K562 (cell line): Measurements from ENCODE around the gene CCP110. TPM values are rescaled to one million over a fixed set of nuclear protein-coding genes. Genes with fewer than 3 reads are reported as not detected.
A peak's percentile ranks its signal among the peaks of the same experiment; 100 is the strongest.

Source experiments
- ATAC-seq: fragments of 200-7000 bp; cut with Tn5 transposase; 3 replicates; pipeline ENCODE4 v1.9.1; 2020; ENCODE audit warnings: moderate library complexity
- BruUV-seq: library from RNA; stranded (reverse); fragments of 400-500 nt; replicated peaks from 2 replicates; lab custom pipeline; 2021; lab: Mats Ljungman, UMichigan
- CTCF ChIA-PET: fragments of 300-600 bp; formaldehyde crosslinking; extraction: SDS; loops from one replicate; lab custom pipeline; 2021; ENCODE audit warnings: low intra/inter-chr PET ratio; lab: Yijun Ruan, JAX
- POLR2A ChIA-PET: fragments of 300-600, 350-650 bp; sonication (Branson Sonifier 250); formaldehyde crosslinking; extraction: SDS; loops from one replicate; lab custom pipeline; 2021; ENCODE audit warnings: antibody characterized with exemption, inconsistent platforms; lab: Yijun Ruan, JAX
- DNase-seq, 4 experiments: peaks; one replicate each; pipeline versions ENCODE4 v3.0.0 to v3.0.0-alpha.2; 2011 to 2018; ENCODE audit warnings: low spot score in 3 of 4, mixed read lengths in 3 of 4; ENCODE audit errors: extremely low read depth in 1 of 4
- FAIRE-seq: peaks from 2 replicates; lab custom pipeline; 2011; peaks lifted over from hg19 to GRCh38; lab: Jason Lieb, UNC
- H2AFZ ChIP-seq: 2 replicates; pipeline ENCODE4 v1.6.0; 2011; ENCODE audit warnings: low read depth, low read length, control low read depth, inconsistent platforms
- H3K27ac ChIP-seq: fragments of 200-600 bp; 3 replicates; pipeline ENCODE4 v1.8.0; 2011; ENCODE audit warnings: low read depth, mild to moderate bottlenecking, control low read depth, inconsistent platforms, low read length, moderate library complexity, mixed read lengths; ENCODE audit errors: extremely low read depth
- H3K27me3 ChIP-seq, 2 experiments: fragments of 300-600 bp in 1 of 2; 2 replicates in 1 of 2; 3 replicates in 1 of 2; pipeline versions ENCODE4 v1.6.0 to v1.8.0; 2011; ENCODE audit warnings: inconsistent platforms in 2 of 2, low read length in 2 of 2, mild to moderate bottlenecking in 1 of 2, mixed read lengths in 1 of 2, moderate library complexity in 1 of 2; ENCODE audit not compliant: control insufficient read depth in 2 of 2, insufficient read depth in 2 of 2
- H3K36me3 ChIP-seq: fragments of 300-600 bp; 3 replicates; pipeline ENCODE4 v1.8.0; 2011; ENCODE audit warnings: mild to moderate bottlenecking, low read length, inconsistent platforms; ENCODE audit not compliant: control insufficient read depth, insufficient read depth
- H3K4me1 ChIP-seq, 2 experiments: fragments of 200-600 bp in 1 of 2; replicated peaks in 1 of 2; 2 replicates in 1 of 2; 3 replicates in 1 of 2; pipeline versions ENCODE4 v1.5.1 to v1.8.0; 2011; ENCODE audit warnings: inconsistent platforms in 2 of 2, low read length in 2 of 2, mild to moderate bottlenecking in 1 of 2, mixed read lengths in 1 of 2, moderate library complexity in 1 of 2; ENCODE audit not compliant: control insufficient read depth in 2 of 2, insufficient read depth in 2 of 2
- H3K4me2 ChIP-seq: 2 replicates; pipeline ENCODE4 v1.6.1; 2011; ENCODE audit warnings: low read length, control low read depth, inconsistent platforms, mixed read lengths; ENCODE audit not compliant: insufficient read depth
- H3K4me3 ChIP-seq: fragments of 200-600 bp; sonication (generic), shearing (Covaris generic); 2 replicates; pipeline ENCODE4 v1.5.1; 2016; ENCODE audit warnings: control low read depth, inconsistent platforms
- H3K79me2 ChIP-seq: fragments of 200-600 bp; 3 replicates; pipeline ENCODE4 v1.8.0; 2011; ENCODE audit warnings: low read length, inconsistent platforms; ENCODE audit not compliant: control insufficient read depth, insufficient read depth
- H3K9ac ChIP-seq, 2 experiments: 2 replicates each; pipeline versions ENCODE4 v1.6.0 to v1.6.1; 2011; ENCODE audit warnings: low read depth in 2 of 2, low read length in 2 of 2, control low read depth in 1 of 2, inconsistent platforms in 1 of 2, mild to moderate bottlenecking in 1 of 2, mixed read lengths in 1 of 2; ENCODE audit not compliant: insufficient read depth in 1 of 2
- H3K9me1 ChIP-seq: one replicate; pipeline ENCODE4 v1.6.0; 2011; ENCODE audit warnings: inconsistent platforms, mild to moderate bottlenecking, low read length, moderate library complexity; ENCODE audit not compliant: control insufficient read depth, insufficient read depth
- H3K9me3 ChIP-seq: replicated peaks from 2 replicates; pipeline ENCODE4 v1.5.1; 2011; ENCODE audit warnings: low read depth, low read length, inconsistent platforms; ENCODE audit not compliant: control insufficient read depth, insufficient read depth
- H4K20me1 ChIP-seq: replicated peaks from 2 replicates; pipeline ENCODE4 v1.6.1; 2011; ENCODE audit warnings: low read length, inconsistent platforms, mixed read lengths; ENCODE audit not compliant: control insufficient read depth, insufficient read depth
- CEBPB ChIP-seq: fragments of 450-650 bp; IDR thresholded peaks from 2 replicates; pipeline ENCODE4 v1.6.1; 2016; ENCODE audit warnings: missing genetic modification characterization, missing compliant biosample characterization
- RB1 ChIP-seq: fragments of 450-650 bp; IDR thresholded peaks from 2 replicates; pipeline ENCODE4 v1.6.1; 2017; ENCODE audit warnings: low read depth, mild to moderate bottlenecking
- RCOR1 ChIP-seq, 2 experiments: IDR thresholded peaks; 2 replicates each; pipeline ENCODE4 v1.6.1; 2012; ENCODE audit warnings: low read depth in 2 of 2, low read length in 2 of 2, borderline replicate concordance in 1 of 2, improper control_type of control experiment in 1 of 2
- ZNF184 ChIP-seq: sonication (generic); formaldehyde crosslinking; IDR thresholded peaks from 2 replicates; pipeline ENCODE4 v1.5.0; 2020; ENCODE audit warnings: missing genetic modification reagents
- ZNF639 ChIP-seq, 2 experiments: fragments of 200-800 bp in 1 of 2; sonication (Bioruptor generic) in 1 of 2; sonication (generic) in 1 of 2; formaldehyde crosslinking in 1 of 2; IDR thresholded peaks in 1 of 2; conservative IDR thresholded peaks in 1 of 2; 2 replicates each; pipeline versions ENCODE4 v1.5.0 to v1.6.1; 2016 to 2020; ENCODE audit warnings: missing compliant biosample characterization in 1 of 2, missing genetic modification characterization in 1 of 2, missing genetic modification reagents in 1 of 2
- ZNF668 ChIP-seq: fragments of 250-450 bp; sonication (Bioruptor Pico); IDR thresholded peaks from 2 replicates; pipeline ENCODE4 v1.8.0; 2022; ENCODE audit warnings: mild to moderate bottlenecking, inconsistent platforms
- in situ Hi-C: fragments of 300-500 bp; cut with MboI; formaldehyde crosslinking; loops from 4 replicates; pipeline ENCODE4 v1.15.0; 2018; ENCODE audit warnings: inconsistent platforms, mixed read lengths
- intact Hi-C: fragments of 100-400 bp; cut with micrococcal nuclease; formaldehyde crosslinking; loops from 2 replicates; pipeline ENCODE4 v1.14.2; 2022
- polyA plus RNA-seq, 8 experiments: library from polyadenylated mRNA; depleted of rRNA in 4 of 8; stranded (reverse) in 5 of 8; unstranded in 3 of 8; fragments of >200 nt; fragmentation: Nextera tagmentation in 2 of 8; fragmentation: Illumina TruSeq in 1 of 8; extraction: Ambion mirVana in 2 of 8; extraction: Trizol in 1 of 8; gene quantifications; 2 replicates each; pipeline versions ENCODE4 v1.2.1 to v1.2.3, GENCODE V29; 2011 to 2014; ENCODE audit warnings: inconsistent platforms in 1 of 8, missing spikeins in 1 of 8
- total RNA-seq, 7 experiments: library from RNA; depleted of rRNA in 6 of 7; stranded (reverse); fragments of >200 nt in 6 of 7; fragmentation: Illumina TruSeq in 2 of 7; extraction: Trizol in 2 of 7; gene quantifications; 2 replicates each; pipeline versions ENCODE4 v1.2.1 to v1.2.3, GENCODE V29; 2011 to 2021; ENCODE audit warnings: low replicate concordance in 1 of 7

CCP110 gene
- total and polyA plus RNA-seq, 9 of the 15 experiments (the other 6 are each of a cell fraction or from before 2014, with no cell fraction given) = 3.5 to 16.1 (median 12.1) TPM

DNA sequence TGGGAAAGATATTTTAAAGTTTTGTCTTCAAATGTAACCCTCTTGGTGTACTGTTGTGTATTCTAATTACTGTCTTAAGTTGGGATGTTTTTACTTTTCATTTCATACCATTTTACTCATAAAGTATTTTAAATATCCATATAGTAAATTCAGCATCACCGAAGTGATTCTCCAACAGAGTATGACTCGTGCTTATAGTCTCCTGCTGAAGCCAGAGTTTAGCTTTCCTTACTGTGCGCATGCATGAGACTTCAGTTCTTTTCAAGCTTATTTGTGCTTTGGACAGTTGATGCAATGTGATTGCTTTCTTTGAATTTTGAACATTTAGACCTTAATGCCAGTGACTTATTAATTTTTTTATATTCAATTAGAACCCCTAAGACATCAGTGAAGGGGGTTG, 24.4 kb downstream of the CCP110 start (continued):
- TF ChIP-seq ZNF668 = no peak
- TF ChIP-seq ZNF639 (CRISPR knock-in tag; conservative IDR thresholded peaks at IDR 0.05 in 1 of 2, IDR thresholded peaks at IDR 0.05 in 1 of 2) = no peak
- no peak for TF ChIP-seq ZNF184 (CRISPR knock-in tag)
- TF ChIP-seq RCOR1 (IDR thresholded peaks at IDR 0.05; ENCODE audit: borderline replicate concordance in 1 of 2, low read depth in 2 of 2, low read length in 2 of 2) = no peak

GRCh38 chr16:19549673-19550072, 25.9 kb downstream of the CCP110 start:
- no peak overlapping the region for H3K4me3 ChIP-seq
- ChIA-PET POLR2A (interaction anchor here (1.1 to 1.2 kb wide), 2 partner anchors 9 to 10 kb away, joined by 3 read pairs; no protein-coding TSS in a partner anchor), CTCF (no interaction called here)
- H3K79me2 ChIP-seq = no peaks in the 10 kb centered on the region; the same call in 2 of the 3 replicates
- TF ChIP-seq RB1 = no peak
- 0 out of 2 replicates have a peak, but pooled peaks have one; percentile 20 for TF ChIP-seq CEBPB
- peaks cover 0 to 6% of the 10 kb centered on the region in 2 experiments; a peak in 2 of 5 replicates for H3K4me1 ChIP-seq
- intact Hi-C loops = no loop called here
- peaks cover 52% of the 10 kb centered on the region; the same call in 2 of the 3 replicates for H3K36me3 ChIP-seq
- peak; percentile 26 for FAIRE-seq
- H3K27ac ChIP-seq = no peak overlapping the region
- H3K4me2 ChIP-seq = no peak overlapping the region
- H3K9me1 ChIP-seq = no peaks in the 10 kb centered on the region
- no peaks in the 10 kb centered on the region for H4K20me1 ChIP-seq
- H3K9ac ChIP-seq = no peak overlapping the region
- H2AFZ ChIP-seq = no peak overlapping the region
- H3K27me3 ChIP-seq = no peaks in the 10 kb centered on the region
- no peaks in the 10 kb centered on the region for H3K9me3 ChIP-seq
- in situ Hi-C loops = no loop called here
- ATAC-seq = no peak
- BruUV-seq = no TSS peak
- DNase-seq = no peak
